Left ventricle myocardium inferior (tissue), 1 donor: ENCODE measurements around the gene DIS3L. TPM values are rescaled to one million over a fixed set of nuclear protein-coding genes. Genes with fewer than 3 reads are reported as not detected.

ENCODE experiments used
- DNase-seq: peaks from one replicate; pipeline ENCODE4 v3.0.0-alpha.2; 2020
- H3K27ac ChIP-seq: fragments of 200-600 bp; replicated peaks from 2 replicates; pipeline ENCODE4 v1.8.0; 2021
- H3K27me3 ChIP-seq: fragments of 200-600 bp; 2 replicates; pipeline ENCODE4 v1.8.0; 2021; ENCODE audit warnings: low read depth
- H3K36me3 ChIP-seq: fragments of 200-600 bp; 2 replicates; pipeline ENCODE4 v1.8.0; 2021
- H3K4me1 ChIP-seq: fragments of 200-600 bp; 2 replicates; pipeline ENCODE4 v1.8.0; 2021
- H3K4me3 ChIP-seq: fragments of 200-600 bp; 2 replicates; pipeline ENCODE4 v1.8.0; 2021; ENCODE audit warnings: mild to moderate bottlenecking, moderate library complexity
- H3K9me3 ChIP-seq: fragments of 200-600 bp; replicated peaks from 2 replicates; pipeline ENCODE4 v1.8.0; 2021
- intact Hi-C: fragments of 100-400 bp; cut with micrococcal nuclease; formaldehyde crosslinking; loops from one replicate; pipeline ENCODE4 v1.11.0; 2022
- total RNA-seq: library from RNA; stranded (reverse); fragmentation: NEBNext Ultra II Directional; extraction: Animal tissue kit (Norgen Biotek cat#: 25700); gene quantifications from one replicate; pipeline ENCODE4 v1.2.1, GENCODE V29; 2021
- TF ChIP-seq, protein P1 (sequence below): fragments of 200-600 bp; IDR thresholded peaks from 2 replicates; pipeline ENCODE4 v1.8.0; 2021; ENCODE audit warnings: antibody characterized with exemption, mild to moderate bottlenecking, borderline replicate concordance
- donor health status: DM: no; HTN: yes; CAD: no; lungs with severe emphysema.

The DIS3L gene
- total RNA-seq, 1 donor from 2014 or later = 36.6 TPM

DNA sequence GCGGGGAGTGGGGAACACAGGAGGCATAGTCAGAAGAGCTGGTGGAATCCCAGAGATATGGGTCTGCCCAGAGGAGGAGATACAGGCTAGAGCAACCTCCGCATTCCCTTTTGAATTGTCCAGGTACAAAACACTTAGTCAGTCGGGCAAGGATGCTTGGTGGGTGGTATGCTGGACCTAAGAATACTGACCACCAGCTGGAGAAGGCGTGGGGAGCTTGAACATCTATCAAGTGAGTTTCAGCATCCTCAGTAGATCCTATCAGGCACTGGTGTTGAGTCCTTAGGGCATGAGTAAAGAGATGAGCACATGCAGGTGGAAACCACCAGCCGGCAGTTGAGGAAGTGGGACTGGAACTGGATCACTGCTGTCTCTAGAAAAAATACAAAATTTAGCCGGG lies 14.7 kb upstream of the DIS3L start:
- H3K9me3 ChIP-seq = no peaks in the 10 kb centered on the region
- no peaks in the 10 kb centered on the region for H3K27me3 ChIP-seq
- intact Hi-C loops = no loop called here
- no peak for DNase-seq
- no peaks in the 10 kb centered on the region for H3K4me1 ChIP-seq
- H3K4me3 ChIP-seq = no peak overlapping the region
- TF ChIP-seq, protein P1, sequence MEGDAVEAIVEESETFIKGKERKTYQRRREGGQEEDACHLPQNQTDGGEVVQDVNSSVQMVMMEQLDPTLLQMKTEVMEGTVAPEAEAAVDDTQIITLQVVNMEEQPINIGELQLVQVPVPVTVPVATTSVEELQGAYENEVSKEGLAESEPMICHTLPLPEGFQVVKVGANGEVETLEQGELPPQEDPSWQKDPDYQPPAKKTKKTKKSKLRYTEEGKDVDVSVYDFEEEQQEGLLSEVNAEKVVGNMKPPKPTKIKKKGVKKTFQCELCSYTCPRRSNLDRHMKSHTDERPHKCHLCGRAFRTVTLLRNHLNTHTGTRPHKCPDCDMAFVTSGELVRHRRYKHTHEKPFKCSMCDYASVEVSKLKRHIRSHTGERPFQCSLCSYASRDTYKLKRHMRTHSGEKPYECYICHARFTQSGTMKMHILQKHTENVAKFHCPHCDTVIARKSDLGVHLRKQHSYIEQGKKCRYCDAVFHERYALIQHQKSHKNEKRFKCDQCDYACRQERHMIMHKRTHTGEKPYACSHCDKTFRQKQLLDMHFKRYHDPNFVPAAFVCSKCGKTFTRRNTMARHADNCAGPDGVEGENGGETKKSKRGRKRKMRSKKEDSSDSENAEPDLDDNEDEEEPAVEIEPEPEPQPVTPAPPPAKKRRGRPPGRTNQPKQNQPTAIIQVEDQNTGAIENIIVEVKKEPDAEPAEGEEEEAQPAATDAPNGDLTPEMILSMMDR = no peak
- no peaks in the 10 kb centered on the region for H3K36me3 ChIP-seq
- H3K27ac ChIP-seq = no peak overlapping the region

GRCh38 chr15:66284271-66284670 lies 9.1 kb upstream of the DIS3L start:
- Histone ChIP-seq H3K4me1 (no peaks in the 10 kb centered on the region), H3K27me3 (no peaks in the 10 kb centered on the region), H3K4me3 (no peak overlapping the region), H3K36me3 (no peaks in the 10 kb centered on the region), H3K27ac (no peak overlapping the region), H3K9me3 (no peaks in the 10 kb centered on the region)
- intact Hi-C loops = no loop called here
- DNase-seq = no peak
- TF ChIP-seq, protein P1 = no peak

DNA sequence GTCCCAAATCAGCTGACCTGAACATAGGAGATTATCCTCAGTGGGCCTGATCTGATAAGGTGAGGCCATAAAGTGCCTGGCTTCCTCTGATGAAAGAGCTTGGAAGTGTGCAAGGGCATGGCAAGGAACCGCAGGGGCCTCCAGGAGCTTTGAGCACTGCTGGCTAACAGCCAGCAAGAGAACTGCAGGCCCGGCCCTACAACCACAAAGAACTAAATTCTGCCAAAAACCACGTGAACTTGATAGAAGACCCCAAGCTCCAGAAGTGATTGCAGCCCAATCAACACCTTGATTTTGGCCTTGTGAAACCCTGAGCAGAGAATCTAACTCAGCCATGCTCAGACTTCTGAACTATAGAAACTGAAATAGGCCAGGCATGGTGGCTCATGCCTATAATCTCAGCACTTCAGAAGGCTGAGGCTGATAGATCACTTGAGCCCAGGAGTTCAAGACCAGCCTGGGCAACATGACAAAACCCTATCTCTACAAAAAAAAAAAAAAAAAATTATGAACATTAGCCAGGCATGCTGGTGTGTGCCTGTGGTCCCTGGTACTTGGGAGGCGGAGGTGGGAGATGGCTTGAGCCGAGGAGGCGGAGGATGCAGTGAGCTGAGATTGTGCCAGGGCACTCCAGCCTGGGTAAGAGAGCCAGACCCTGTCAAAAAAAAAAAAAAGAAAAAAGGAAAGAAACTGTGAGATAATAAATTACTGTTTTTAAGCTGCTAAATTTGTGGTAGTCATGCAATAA lies 7.7 kb upstream of the DIS3L start:
- H3K4me3 ChIP-seq = no peak overlapping the region
- H3K4me1 ChIP-seq = no peaks in the 10 kb centered on the region
- H3K27me3 ChIP-seq = no peaks in the 10 kb centered on the region
- intact Hi-C loops = no loop called here
- no peak overlapping the region for H3K27ac ChIP-seq
- TF ChIP-seq, protein P1 = no peak
- DNase-seq = no peak
- no peaks in the 10 kb centered on the region for H3K9me3 ChIP-seq
- H3K36me3 ChIP-seq = no peaks in the 10 kb centered on the region

- Histone ChIP-seq H3K4me3 (no peak overlapping the region), H3K36me3 (no peaks in the 10 kb centered on the region), H3K9me3 (no peaks in the 10 kb centered on the region), H3K4me1 (peaks cover 9% of the 10 kb centered on the region), H3K27ac (no peak overlapping the region), H3K27me3 (no peaks in the 10 kb centered on the region)
- DNase-seq = no peak
- TF ChIP-seq, protein P1 = peak; percentile 74
- intact Hi-C loops = no loop called here
Measured at GRCh38 chr15:66287461-66288057, 5.8 kb upstream of the DIS3L start.

DNA sequence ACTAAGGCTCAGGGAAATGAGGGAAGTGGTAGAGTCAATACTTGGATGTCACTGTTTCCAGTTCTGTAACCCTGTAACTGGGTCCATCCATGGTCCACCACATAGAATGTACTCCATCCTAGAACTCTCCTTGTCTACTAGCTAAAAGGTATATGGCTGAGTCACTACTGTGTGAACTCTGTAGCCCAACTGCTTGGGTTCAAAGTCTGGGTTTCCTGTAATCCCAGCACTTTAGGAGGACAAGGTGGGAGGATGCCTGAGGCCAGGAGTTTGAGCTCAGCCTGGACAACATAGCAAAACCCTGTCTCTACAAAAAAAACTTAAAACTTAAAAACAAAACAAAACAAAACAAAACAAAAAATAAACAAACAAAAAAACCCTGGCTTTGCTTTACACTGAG lies 5.3 kb upstream of the DIS3L start:
- intact Hi-C loops = no loop called here
- H3K9me3 ChIP-seq = no peaks in the 10 kb centered on the region
- no peak overlapping the region for H3K4me3 ChIP-seq
- peaks cover 15% of the 10 kb centered on the region for H3K4me1 ChIP-seq
- no peaks in the 10 kb centered on the region for H3K27me3 ChIP-seq
- DNase-seq = no peak
- H3K36me3 ChIP-seq = no peaks in the 10 kb centered on the region
- TF ChIP-seq, protein P1 = no peak
- no peak overlapping the region for H3K27ac ChIP-seq
